HCT116 (cell line): ENCODE measurements around the gene ELFN1. TPM values are rescaled to one million over a fixed set of nuclear protein-coding genes. Genes with fewer than 3 reads are reported as not detected.

Source experiments
- ATAC-seq: fragments of 200-7000 bp; cut with Tn5 transposase; 2 replicates; pipeline ENCODE4 v1.9.1; 2020; ENCODE audit warnings: mild to moderate bottlenecking, moderate library complexity
- BruUV-seq: library from RNA; stranded (reverse); fragments of 400-500 nt; replicated peaks from 2 replicates; lab custom pipeline; 2021; lab: Mats Ljungman, UMichigan
- CTCF ChIA-PET: fragments of 300-600 bp; sonication (Branson Sonifier 250); formaldehyde crosslinking; loops from one replicate; lab custom pipeline; 2021; ENCODE audit warnings: antibody characterized with exemption; lab: Charles Lee
- POLR2A ChIA-PET: fragments of 300-600, 350-600 bp; sonication (Branson Sonifier 250); formaldehyde crosslinking; loops from one replicate; lab custom pipeline; 2021; ENCODE audit warnings: antibody characterized with exemption; lab: Charles Lee
- RAD21 ChIA-PET, 2 experiments: fragments of 300-600 bp; sonication (Branson Sonifier 250); formaldehyde crosslinking; loops; one replicate each; lab custom pipeline; 2023; ENCODE audit warnings: low total read pairs in 2 of 2; ENCODE audit not compliant: uncharacterized antibody in 2 of 2, unreplicated experiment in 2 of 2, low non-redundant PET in 1 of 2; lab: Charles Lee
- DNase-seq: peaks from one replicate; pipeline ENCODE4 v3.0.0-alpha.2; 2010; ENCODE audit warnings: low read depth, low spot score
- H2AFZ ChIP-seq: fragments of 200-600 bp; shearing (Covaris generic), sonication (generic); 2 replicates; pipeline ENCODE4 v1.6.1; 2017; ENCODE audit warnings: low read depth, mixed run types, mixed read lengths, antibody characterized with exemption, low read length; ENCODE audit not compliant: poor library complexity, severe bottlenecking
- H3K27ac ChIP-seq: 2 replicates; pipeline ENCODE4 v1.5.1; 2012; ENCODE audit warnings: low read depth, low read length
- H3K27me3 ChIP-seq: fragments of 200-600 bp; sonication (generic); 2 replicates; pipeline ENCODE4 v1.6.1; 2016; ENCODE audit warnings: mixed run types, low read length, mixed read lengths; ENCODE audit not compliant: insufficient read depth
- H3K36me3 ChIP-seq, 2 experiments: fragments of 200-500 bp in 1 of 2; fragments of 200-600 bp in 1 of 2; sonication (Bioruptor generic) in 1 of 2; sonication (generic) in 1 of 2; 2 replicates each; pipeline versions ENCODE4 v1.5.1 to v1.6.1; 2014 to 2016; ENCODE audit warnings: low read length in 2 of 2, inconsistent platforms in 1 of 2, mixed read lengths in 1 of 2, mixed run types in 1 of 2; ENCODE audit not compliant: insufficient read depth in 2 of 2, control insufficient read depth in 1 of 2
- H3K4me1 ChIP-seq, 2 experiments: fragments of 200-600 bp in 1 of 2; sonication (generic) in 1 of 2; 2 replicates each; pipeline versions ENCODE4 v1.5.1 to v1.6.1; 2012 to 2017; ENCODE audit warnings: low read length in 2 of 2, inconsistent platforms in 1 of 2, mild to moderate bottlenecking in 1 of 2, mixed read lengths in 1 of 2, mixed run types in 1 of 2, moderate library complexity in 1 of 2; ENCODE audit not compliant: insufficient read depth in 2 of 2, control insufficient read depth in 1 of 2
- H3K4me2 ChIP-seq: fragments of 200-600 bp; sonication (generic); 2 replicates; pipeline ENCODE4 v1.6.1; 2017; ENCODE audit warnings: mixed run types, low read length, mixed read lengths
- H3K4me3 ChIP-seq, 2 experiments: fragments of 200-600 bp in 1 of 2; sonication (generic) in 1 of 2; replicated peaks in 1 of 2; 2 replicates each; pipeline ENCODE4 v1.5.1; 2011 to 2016; ENCODE audit warnings: low read length in 2 of 2, control low read depth in 1 of 2, low read depth in 1 of 2, mild to moderate bottlenecking in 1 of 2, mixed read lengths in 1 of 2, mixed run types in 1 of 2
- H3K79me2 ChIP-seq: fragments of 200-600 bp; sonication (generic); 2 replicates; pipeline ENCODE4 v1.6.1; 2017; ENCODE audit warnings: mild to moderate bottlenecking, mixed run types, low read length, moderate library complexity, mixed read lengths; ENCODE audit not compliant: insufficient read depth
- H3K9ac ChIP-seq: fragments of 200-600 bp; sonication (generic); 2 replicates; pipeline ENCODE4 v1.6.1; 2016; ENCODE audit warnings: low read length, mixed read lengths
- H3K9me2 ChIP-seq: fragments of 200-600 bp; sonication (generic), shearing (Covaris generic); 2 replicates; pipeline ENCODE4 v1.6.1; 2017; ENCODE audit warnings: mixed run types, mild to moderate bottlenecking, moderate library complexity; ENCODE audit not compliant: insufficient read depth
- H3K9me3 ChIP-seq, 2 experiments: fragments of 200-500 bp in 1 of 2; fragments of 200-600 bp in 1 of 2; sonication (Bioruptor generic) in 1 of 2; sonication (generic) in 1 of 2; 2 replicates each; pipeline ENCODE4 v1.6.1; 2014 to 2017; ENCODE audit warnings: low read length in 2 of 2, mixed read lengths in 2 of 2, inconsistent platforms in 1 of 2, low read depth in 1 of 2, mild to moderate bottlenecking in 1 of 2, mixed run types in 1 of 2, moderate library complexity in 1 of 2; ENCODE audit not compliant: control insufficient read depth in 1 of 2, insufficient read depth in 1 of 2
- H4K20me1 ChIP-seq: fragments of 200-600 bp; sonication (generic), shearing (Covaris generic); 2 replicates; pipeline ENCODE4 v1.6.1; 2017; ENCODE audit warnings: mixed run types, mild to moderate bottlenecking, moderate library complexity; ENCODE audit not compliant: insufficient read depth
- CEBPB ChIP-seq: IDR thresholded peaks from 2 replicates; pipeline ENCODE4 v1.6.1; 2012; ENCODE audit warnings: low read depth
- EGR1 ChIP-seq: IDR thresholded peaks from 2 replicates; pipeline ENCODE4 v1.6.1; 2012; ENCODE audit warnings: low read depth
- ELF1 ChIP-seq: IDR thresholded peaks from 2 replicates; pipeline ENCODE4 v1.6.1; 2012; ENCODE audit warnings: low read depth, borderline replicate concordance
- EZH2 ChIP-seq: fragments of 200-600 bp; sonication (generic); IDR thresholded peaks from 2 replicates; pipeline ENCODE4 v1.6.1; 2017; ENCODE audit warnings: antibody characterized with exemption, mixed run types
- EZH2phosphoT487 ChIP-seq: fragments of 200-600 bp; IDR thresholded peaks from 2 replicates; pipeline ENCODE4 v1.6.1; 2018; ENCODE audit warnings: antibody characterized with exemption, borderline replicate concordance
- POLR2A ChIP-seq: IDR thresholded peaks from 2 replicates; pipeline ENCODE4 v1.7.0; 2011; ENCODE audit warnings: borderline replicate concordance; ENCODE audit not compliant: insufficient read depth, insufficient read length; ENCODE audit errors: extremely low read depth
- POLR2AphosphoS5 ChIP-seq: IDR thresholded peaks from 2 replicates; pipeline ENCODE4 v1.6.1; 2011; ENCODE audit warnings: mild to moderate bottlenecking, low read depth, low read length, moderate library complexity
- RAD21 ChIP-seq: IDR thresholded peaks from 2 replicates; pipeline ENCODE4 v1.6.1; 2012; ENCODE audit warnings: low read depth, mild to moderate bottlenecking
- SIN3A ChIP-seq: IDR thresholded peaks from 2 replicates; pipeline ENCODE4 v1.6.1; 2012; ENCODE audit warnings: low read depth
- SP1 ChIP-seq: IDR thresholded peaks from 2 replicates; pipeline ENCODE4 v1.6.1; 2012; ENCODE audit warnings: low read depth
- SRF ChIP-seq: IDR thresholded peaks from 2 replicates; pipeline ENCODE4 v1.6.1; 2012; ENCODE audit warnings: low read depth
- TCF7L2 ChIP-seq: IDR thresholded peaks from 2 replicates; pipeline ENCODE4 v1.7.0; 2011; ENCODE audit warnings: borderline replicate concordance, inconsistent platforms; ENCODE audit not compliant: insufficient read depth, insufficient read length; ENCODE audit errors: extremely low read depth
- ZFX ChIP-seq: fragments of 450-650 bp; IDR thresholded peaks from 2 replicates; pipeline ENCODE4 v1.6.1; 2017
- ZNF274 ChIP-seq: fragments of 200-500 bp; sonication (Bioruptor generic); IDR thresholded peaks from 2 replicates; pipeline ENCODE4 v1.6.1; 2014; ENCODE audit warnings: mild to moderate bottlenecking, low read depth, low read length, inconsistent platforms
- intact Hi-C: fragments of 100-400 bp; cut with micrococcal nuclease; formaldehyde crosslinking; loops from 2 replicates; pipeline ENCODE4 v1.10.0; 2022
- total RNA-seq: library from RNA; stranded (reverse); gene quantifications from one replicate; pipeline ENCODE4 v1.2.1, GENCODE V29; 2021; ENCODE audit not compliant: unreplicated experiment
- TF ChIP-seq, protein P1 (sequence below): IDR thresholded peaks from 2 replicates; pipeline ENCODE4 v1.6.1; 2012; ENCODE audit warnings: low read depth
- TF ChIP-seq, protein P2 (sequence below): IDR thresholded peaks from 2 replicates; pipeline ENCODE4 v1.6.1; 2012
- TF ChIP-seq, protein P3 (sequence below): IDR thresholded peaks from 2 replicates; pipeline ENCODE4 v1.6.1; 2012

ELFN1 gene
- total RNA-seq, 1 experiment from 2014 or later: 4.4 TPM

DNA sequence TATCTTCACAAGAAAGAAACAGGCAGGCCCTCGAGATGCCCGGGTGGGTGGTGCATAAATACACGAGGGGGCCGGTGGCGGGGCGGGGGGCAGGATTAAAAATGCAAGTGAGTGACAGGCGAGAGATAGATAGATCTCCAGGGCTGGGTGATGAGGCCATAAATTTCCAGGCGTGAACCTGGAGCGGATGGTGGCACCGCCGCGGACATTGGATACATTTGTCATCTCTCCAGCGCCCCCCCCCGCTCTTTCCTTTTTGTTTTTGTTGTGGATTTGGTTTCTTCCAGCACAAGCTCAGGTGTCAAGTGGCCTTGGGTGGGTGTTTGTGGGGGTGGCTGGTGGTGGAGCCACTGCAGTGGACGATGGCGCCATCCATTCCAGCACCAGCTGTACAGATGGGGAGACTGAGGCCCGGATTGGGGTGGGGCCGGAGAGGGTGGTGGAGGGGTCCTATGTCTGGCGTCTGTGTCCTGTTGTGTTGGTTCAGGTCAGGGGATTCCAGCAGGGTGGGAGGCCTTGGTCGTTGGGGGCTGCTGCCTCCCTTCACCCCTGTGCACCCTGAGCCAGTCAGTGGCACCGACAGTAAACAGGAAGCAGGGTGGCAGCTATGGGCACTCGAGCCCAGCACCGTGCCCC is 2.9 kb downstream of the ELFN1 start:
- no peaks in the 10 kb centered on the region for H3K9me3 ChIP-seq
- no peaks in the 10 kb centered on the region for H3K27me3 ChIP-seq
- no peak overlapping the region for H3K27ac ChIP-seq
- H2AFZ ChIP-seq: no peak overlapping the region
- intact Hi-C loops: no loop called here
- H3K4me1 ChIP-seq: no peaks in the 10 kb centered on the region
- ChIA-PET POLR2A (no interaction called here), RAD21 (no interaction called here), CTCF (interaction anchor here (1.4 to 1.5 kb wide), 2 partner anchors 8 to 9 kb away, joined by 4 to 9 read pairs; no protein-coding TSS in a partner anchor)
- BruUV-seq: no TSS peak
- no peaks in the 10 kb centered on the region for H4K20me1 ChIP-seq
- H3K79me2 ChIP-seq: no peaks in the 10 kb centered on the region
- DNase-seq (no peak), ATAC-seq (no peak)
- no peak overlapping the region for H3K4me2 ChIP-seq
- TF ChIP-seq POLR2A: no peak
- no peaks in the 10 kb centered on the region for H3K36me3 ChIP-seq
- no peak overlapping the region for H3K9ac ChIP-seq
- no peak overlapping the region for H3K4me3 ChIP-seq
- no peaks in the 10 kb centered on the region for H3K9me2 ChIP-seq

DNA sequence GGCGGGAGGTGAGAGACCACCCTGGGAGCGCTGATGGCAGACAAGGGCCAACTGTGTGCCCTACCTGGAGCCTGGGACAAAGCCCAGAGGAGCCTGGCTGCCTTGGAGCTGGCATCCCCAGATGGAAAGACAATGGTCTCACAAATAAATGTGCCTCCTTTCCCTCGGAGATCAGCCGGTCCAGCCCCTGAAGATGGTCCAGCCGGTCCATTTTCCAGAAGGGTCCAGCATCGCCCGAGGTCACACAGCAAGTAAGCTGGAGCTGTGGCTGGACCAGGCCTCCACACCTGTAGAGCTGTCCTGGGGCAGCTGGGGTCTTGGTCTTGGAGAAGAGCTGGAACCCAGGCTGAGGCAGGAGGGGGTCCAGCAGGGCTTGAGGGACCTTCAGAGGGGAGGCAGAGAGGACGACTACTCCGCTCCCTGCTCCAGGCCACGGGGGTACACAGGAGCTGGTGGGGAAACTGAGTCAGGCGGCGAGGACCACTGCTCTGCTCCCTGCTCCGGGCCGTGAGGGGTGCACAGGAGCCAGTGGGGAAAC is 3.6 kb downstream of the ELFN1 start:
- no peaks in the 10 kb centered on the region for H3K4me1 ChIP-seq
- ChIA-PET RAD21 (no interaction called here), POLR2A (no interaction called here), CTCF (interaction anchor here (1.4 to 1.5 kb wide), 2 partner anchors 9 to 10 kb away, joined by 4 to 9 read pairs; no protein-coding TSS in a partner anchor)
- no peak overlapping the region for H3K27ac ChIP-seq
- H2AFZ ChIP-seq: no peak overlapping the region
- no peaks in the 10 kb centered on the region for H3K79me2 ChIP-seq
- H3K4me3 ChIP-seq: no peak overlapping the region
- no peaks in the 10 kb centered on the region for H3K27me3 ChIP-seq
- no peak overlapping the region for H3K4me2 ChIP-seq
- DNase-seq (no peak), ATAC-seq (no peak)
- no TSS peak for BruUV-seq
- H3K9me2 ChIP-seq: no peaks in the 10 kb centered on the region
- TF ChIP-seq, protein P1, sequence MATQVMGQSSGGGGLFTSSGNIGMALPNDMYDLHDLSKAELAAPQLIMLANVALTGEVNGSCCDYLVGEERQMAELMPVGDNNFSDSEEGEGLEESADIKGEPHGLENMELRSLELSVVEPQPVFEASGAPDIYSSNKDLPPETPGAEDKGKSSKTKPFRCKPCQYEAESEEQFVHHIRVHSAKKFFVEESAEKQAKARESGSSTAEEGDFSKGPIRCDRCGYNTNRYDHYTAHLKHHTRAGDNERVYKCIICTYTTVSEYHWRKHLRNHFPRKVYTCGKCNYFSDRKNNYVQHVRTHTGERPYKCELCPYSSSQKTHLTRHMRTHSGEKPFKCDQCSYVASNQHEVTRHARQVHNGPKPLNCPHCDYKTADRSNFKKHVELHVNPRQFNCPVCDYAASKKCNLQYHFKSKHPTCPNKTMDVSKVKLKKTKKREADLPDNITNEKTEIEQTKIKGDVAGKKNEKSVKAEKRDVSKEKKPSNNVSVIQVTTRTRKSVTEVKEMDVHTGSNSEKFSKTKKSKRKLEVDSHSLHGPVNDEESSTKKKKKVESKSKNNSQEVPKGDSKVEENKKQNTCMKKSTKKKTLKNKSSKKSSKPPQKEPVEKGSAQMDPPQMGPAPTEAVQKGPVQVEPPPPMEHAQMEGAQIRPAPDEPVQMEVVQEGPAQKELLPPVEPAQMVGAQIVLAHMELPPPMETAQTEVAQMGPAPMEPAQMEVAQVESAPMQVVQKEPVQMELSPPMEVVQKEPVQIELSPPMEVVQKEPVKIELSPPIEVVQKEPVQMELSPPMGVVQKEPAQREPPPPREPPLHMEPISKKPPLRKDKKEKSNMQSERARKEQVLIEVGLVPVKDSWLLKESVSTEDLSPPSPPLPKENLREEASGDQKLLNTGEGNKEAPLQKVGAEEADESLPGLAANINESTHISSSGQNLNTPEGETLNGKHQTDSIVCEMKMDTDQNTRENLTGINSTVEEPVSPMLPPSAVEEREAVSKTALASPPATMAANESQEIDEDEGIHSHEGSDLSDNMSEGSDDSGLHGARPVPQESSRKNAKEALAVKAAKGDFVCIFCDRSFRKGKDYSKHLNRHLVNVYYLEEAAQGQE: no peak
- TF ChIP-seq POLR2AphosphoS5 (no peak), EZH2 (no peak), ZFX (no peak), TCF7L2 (no peak), RAD21 (no peak), ZNF274 (no peak), SP1 (no peak), ELF1 (no peak), CEBPB (no peak), EZH2phosphoT487 (no peak), EGR1 (no peak), SRF (no peak), SIN3A (no peak)
- TF ChIP-seq, protein P2, sequence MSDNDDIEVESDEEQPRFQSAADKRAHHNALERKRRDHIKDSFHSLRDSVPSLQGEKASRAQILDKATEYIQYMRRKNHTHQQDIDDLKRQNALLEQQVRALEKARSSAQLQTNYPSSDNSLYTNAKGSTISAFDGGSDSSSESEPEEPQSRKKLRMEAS: no peak
- TF ChIP-seq, protein P3, sequence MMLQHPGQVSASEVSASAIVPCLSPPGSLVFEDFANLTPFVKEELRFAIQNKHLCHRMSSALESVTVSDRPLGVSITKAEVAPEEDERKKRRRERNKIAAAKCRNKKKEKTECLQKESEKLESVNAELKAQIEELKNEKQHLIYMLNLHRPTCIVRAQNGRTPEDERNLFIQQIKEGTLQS: no peak
- no peaks in the 10 kb centered on the region for H4K20me1 ChIP-seq
- no peaks in the 10 kb centered on the region for H3K9me3 ChIP-seq
- no peaks in the 10 kb centered on the region for H3K36me3 ChIP-seq
- intact Hi-C loops: no loop called here
- no peak overlapping the region for H3K9ac ChIP-seq
